HG02973 (cell line): ENCODE data around the gene CTNNA3.

Experiments
- ATAC-seq: cut with Tn5 transposase; IDR thresholded peaks from one replicate; pipeline ENCODE4 v1.9.1; 2021; ENCODE audit warnings: moderate library complexity; ENCODE audit not compliant: unreplicated experiment

The CTNNA3 gene

DNA sequence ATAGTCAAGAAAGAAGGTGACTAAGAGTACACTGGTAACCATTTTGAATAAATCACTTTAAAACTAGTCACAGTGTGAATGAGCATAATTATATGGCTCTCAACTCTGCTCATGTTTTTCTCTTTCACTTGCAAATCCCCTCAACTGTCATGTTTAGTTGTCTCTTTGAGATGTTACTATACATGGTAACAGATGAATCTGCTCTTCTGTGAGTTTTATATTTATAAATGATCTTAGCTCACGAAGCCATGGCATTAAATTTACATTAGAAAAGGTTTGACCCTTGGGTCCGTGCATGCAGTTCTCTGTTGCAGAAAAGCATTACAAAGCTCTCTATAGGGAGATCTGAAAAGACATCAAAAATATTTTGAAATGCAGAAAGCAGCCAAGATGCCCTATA, 803.1 kb downstream of the CTNNA3 start:
- ATAC-seq: no peak

DNA sequence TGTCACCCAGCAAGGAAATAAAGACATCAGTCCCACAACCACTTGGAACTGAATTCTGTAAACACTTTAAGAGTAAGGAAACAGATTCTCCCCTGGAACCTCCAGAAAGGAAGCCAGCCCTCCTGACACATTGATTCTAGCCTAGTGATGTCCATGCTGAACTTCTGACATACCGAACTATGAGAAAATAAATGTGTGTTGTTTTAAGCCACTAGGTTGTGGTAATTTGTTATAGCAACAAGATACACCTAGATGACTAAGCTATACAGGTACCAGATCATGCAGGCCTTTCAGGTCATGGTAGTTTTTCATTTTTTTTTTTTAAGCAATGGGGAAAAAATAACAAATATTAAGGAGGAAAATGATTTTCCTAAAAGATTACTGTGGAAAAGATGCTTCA, 807.8 kb downstream of the CTNNA3 start:
- ATAC-seq: no peak

DNA sequence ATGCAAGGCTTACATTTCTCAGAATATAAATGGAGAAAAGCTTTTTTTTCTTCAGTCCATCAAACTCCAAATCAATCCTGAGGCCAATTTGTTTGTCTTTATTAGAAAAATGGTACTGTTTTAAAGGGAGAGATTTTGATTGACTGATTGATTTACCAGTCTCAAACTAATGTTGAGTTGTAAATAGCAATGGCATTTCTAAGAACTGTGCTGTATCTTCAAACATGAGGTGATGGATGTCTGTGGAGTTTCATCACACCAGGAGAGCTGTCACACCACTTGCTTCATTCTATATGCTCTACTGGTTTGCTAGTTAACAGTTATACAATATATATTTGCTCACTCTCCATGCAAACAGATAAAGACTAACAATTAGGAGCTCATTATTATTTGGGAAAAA, 809.1 kb downstream of the CTNNA3 start:
- ATAC-seq: no peak

DNA sequence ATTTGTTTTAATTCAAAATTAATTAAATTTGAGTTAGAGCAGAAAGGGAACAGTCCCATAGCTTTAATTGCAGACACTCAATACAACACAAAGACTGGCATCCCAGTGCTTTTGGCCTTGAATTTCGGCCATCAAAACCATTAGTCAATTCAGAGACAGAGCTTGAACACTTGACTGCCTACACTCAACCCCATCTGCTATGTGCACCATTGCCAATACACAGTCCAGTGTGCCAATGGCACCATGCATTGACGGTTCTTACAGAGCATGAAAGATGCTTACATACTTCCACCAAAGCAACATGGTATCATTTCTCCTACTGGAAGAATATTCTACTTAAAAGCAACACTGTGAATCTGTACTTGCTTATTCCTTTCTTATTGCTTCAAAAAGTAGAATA, 813.7 kb downstream of the CTNNA3 start:
- ATAC-seq: no peak

DNA sequence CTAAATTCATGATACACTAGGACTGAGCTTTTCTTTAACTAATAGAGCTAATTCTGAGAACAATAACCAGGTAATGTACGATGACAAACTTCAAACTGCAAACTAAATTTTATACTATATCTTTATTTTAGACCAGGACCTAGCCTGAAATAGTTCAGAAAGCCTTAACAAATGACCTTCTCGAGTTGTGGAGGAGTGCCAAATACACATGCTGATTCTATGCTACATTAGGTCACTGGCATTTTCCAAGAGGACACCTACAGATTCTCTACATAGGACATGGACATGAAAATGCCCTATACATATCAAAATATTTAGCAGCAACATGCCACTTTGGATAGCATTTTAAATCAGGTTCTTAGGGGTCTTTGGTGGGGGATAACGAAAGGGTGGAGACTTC, 814.2 kb downstream of the CTNNA3 start:
- ATAC-seq: no peak

DNA sequence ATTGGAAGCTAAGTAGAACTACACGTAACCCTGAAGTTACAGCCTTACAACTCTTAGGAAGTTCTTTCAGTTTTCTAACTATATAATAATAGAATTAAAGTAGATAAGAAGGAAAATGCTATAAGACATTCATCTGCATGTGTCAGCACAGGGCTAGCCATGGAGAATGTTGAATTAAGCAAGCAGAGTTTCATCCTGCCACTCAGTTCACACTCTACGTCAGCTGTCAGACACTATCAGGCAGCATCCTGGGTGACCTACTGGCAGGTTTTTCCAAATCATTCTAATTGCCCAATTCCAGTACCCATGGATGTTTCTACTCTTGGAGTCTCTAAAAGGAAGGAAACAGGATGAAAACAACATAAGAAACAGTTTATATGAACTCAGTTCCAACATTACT, 815.2 kb downstream of the CTNNA3 start:
- ATAC-seq: no peak

DNA sequence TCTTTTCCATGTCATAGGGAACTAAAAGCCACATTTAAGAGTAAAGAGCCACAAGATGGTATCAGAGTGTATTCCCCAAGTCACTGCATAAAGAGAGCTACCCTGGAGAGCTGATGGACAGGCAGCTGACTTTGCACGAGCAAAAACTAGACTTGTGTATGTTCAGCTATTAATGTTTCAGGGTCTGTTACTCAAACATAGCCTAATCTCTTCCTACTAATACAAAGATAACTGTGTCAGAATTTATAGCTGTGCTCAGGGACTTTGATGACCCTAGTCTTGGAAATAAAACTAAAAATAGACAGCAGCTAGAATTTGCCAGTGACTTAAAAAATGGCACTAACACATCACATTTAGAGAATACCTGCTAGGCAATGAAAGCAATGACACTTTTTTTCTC, 815.7 kb downstream of the CTNNA3 start:
- no peak for ATAC-seq

DNA sequence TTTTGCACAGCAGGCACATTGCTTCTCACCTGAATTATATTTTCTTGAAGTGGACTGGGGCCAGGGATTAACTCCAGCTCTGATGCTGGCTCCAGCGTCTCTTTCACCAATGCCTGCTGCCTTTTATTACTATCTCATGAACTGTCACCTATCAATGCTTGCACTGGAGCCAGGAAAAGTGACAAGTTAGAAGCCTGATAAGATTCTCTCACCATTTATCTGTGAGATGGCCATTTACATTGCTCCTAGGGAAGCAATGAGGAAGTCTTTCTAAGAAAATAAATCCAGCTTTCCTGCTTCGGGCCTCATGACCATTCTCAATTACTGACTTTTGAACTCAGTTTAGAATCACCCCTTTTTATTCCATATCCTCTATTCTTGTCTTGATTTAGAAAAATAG, 818.6 kb downstream of the CTNNA3 start:
- ATAC-seq: no peak

DNA sequence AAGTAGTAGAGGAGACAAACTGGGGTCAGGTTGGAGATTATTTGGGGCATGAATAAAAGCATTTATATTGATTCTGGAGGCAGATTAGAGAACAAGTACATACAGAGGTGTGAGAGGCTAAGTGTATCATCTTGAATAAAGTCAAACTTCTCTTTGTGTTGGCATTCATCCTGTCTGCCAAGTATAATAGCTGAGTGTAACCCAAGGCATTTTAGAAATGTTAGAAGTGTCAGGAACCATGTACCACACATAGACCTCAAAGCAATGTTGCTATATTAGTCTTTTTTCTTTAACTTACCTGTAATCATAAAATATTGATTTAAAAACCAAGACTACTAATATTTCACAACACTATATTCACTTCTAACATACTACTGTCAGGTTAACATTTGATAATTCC, 826.4 kb downstream of the CTNNA3 start:
- no peak for ATAC-seq

DNA sequence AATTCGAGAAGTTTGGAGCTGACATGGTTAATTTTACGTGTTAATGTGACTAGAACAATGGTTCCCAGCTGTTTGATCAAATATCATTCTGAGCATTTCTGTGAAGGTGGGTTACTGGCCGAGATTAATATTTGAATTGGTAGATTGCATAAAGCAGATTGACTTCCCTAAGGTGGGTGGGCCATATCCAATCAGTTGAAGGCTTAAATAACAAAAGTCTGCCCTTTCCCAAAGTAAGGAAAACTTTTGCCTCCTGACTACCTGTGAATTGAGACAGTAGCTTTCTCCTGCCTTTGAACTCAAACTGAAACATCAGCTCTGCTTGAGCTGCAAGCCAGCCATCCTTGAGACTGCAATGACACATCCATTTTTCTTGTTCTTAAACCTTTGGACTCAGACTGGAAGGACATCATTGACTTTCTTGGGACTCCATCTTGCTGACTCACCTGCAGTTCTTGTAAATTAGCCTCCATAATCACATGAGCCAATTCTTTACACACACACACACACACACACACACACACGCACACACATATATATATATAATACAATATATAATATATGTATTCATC, 833.2 kb downstream of the CTNNA3 start:
- no peak for ATAC-seq

DNA sequence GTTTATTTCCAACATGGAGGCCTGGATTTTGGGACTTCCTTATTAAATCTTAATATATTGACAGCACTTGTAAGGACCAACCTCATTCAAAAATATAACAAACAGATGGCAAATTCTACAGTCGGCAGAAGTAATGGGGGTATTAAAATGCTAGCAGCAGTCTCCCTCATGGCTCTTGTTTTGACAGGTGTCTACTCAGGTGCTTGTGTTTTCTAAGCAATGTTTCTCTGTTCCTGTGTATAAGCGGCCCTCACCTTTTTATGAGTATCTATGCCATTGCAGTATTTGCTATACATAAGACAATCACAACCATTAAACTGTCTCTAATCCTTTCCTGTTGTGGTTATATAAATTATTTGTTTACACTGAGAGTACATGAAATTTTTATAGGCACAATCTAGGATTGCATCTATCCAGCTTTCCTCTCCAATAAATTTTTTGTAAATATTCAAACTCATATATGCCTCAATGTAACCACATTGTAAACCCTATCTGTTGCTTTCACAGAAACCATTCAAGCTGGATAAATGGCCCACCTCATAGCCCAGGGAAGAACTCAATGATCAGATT, 835.5 kb downstream of the CTNNA3 start:
- no peak for ATAC-seq

DNA sequence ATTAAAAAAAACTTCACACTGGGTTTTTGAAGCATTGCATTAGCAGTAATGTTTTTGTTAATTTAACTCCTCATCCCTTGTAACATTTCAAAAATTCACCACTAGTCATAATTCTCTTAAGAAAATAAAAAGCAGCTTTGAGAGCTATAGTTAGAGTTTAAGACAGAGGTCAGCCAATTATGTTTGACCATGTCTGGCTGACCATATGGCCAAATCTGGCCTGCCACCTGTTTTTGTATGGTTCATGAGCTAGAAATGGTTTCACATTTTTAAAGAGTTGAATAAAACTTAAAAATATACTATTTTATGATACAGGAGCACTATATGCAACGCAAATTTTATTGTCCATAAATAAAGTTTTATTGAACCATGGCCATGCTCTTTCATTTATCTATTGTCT, 843.2 kb downstream of the CTNNA3 start:
- ATAC-seq: no peak

DNA sequence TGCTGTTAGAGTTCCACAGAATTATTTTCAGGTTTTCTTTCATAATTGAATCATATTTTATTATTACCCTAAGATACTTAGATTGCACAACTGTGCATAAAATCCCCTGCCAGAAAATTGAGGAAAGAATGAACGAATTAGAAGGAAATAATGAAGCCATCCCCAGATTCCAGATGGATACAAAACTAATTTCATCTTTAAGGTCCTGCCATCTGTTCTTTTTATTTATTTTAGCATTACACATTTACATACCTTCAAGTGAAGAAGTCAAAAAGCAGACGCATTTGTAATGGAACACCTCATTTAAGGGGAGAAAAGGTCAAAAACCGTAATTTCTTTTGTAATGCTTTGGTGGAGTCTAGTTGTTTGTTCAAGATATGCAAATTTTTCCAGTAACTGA, 847.1 kb downstream of the CTNNA3 start:
- no peak for ATAC-seq

DNA sequence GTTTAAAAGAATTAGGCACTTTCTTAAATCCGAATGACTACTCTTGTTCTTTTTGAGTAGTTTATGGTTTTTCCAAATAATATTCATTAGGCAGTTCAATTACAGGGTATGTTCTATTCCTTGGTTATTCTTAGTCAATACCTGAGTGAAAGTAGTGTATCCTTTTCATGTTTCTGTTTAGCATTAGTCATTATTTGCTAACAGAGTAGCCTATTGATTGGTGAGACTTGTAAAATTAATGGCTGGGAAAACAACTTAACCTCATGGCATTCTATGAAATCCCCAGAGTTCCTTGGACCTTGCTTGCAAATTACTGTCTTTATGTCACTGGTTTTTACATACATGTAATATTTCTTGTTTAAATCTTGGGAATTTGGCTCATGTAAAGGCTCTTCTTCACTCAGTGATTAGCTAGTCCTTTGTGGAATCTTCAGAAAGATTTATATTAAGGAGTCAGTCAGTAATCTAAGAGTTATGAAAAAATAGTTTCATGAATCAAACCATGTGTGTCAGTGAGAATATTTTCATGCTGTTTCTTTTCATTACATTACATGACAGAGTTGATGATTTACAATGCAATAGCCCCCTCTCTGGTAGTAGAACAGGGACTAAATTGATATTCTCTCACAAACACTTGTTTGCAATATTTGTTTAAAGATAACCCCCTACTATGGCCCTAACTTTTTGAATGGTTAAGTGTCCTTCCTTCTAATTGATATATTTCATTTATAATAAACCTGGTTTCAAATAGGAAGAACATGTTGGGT, 851.6 kb downstream of the CTNNA3 start:
- no peak for ATAC-seq

DNA sequence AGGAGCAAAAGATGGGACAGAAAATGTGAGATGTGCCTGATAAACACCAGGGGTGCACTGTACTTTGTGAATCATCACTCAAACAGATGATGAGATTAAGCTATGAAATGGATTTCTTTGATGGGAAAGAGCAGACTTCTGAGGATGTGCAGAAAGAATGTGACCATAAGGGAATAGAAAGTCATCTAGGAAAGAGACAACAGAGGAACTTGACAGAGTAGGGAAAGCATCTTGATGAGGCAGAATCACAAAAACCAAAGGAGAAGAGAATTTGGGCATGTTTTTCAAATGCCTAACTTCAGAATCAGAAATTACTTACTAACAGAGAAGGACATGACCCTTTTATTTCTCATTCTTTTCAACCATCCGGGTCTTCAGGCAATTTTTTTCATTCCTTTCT, 852.6 kb downstream of the CTNNA3 start:
- ATAC-seq: no peak

DNA sequence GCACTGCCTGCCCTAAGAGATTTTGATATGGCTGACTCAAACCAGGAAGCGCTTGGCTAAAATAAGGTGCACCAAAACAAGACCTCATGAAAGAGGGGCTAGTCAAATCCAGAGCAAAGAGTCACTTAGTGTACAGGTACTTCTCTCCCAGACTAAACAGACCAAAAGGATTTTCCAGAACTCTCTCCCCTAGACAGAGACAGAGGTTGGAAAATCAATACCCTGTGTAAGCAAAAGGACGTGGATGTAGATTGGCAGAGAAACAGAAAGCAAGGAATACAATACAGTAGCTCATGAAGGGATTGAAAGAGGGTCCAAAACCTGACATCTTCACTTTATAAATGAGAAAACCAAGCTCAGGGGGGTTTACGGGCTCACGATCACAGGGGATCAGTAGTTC, 853.1 kb downstream of the CTNNA3 start:
- no peak for ATAC-seq

DNA sequence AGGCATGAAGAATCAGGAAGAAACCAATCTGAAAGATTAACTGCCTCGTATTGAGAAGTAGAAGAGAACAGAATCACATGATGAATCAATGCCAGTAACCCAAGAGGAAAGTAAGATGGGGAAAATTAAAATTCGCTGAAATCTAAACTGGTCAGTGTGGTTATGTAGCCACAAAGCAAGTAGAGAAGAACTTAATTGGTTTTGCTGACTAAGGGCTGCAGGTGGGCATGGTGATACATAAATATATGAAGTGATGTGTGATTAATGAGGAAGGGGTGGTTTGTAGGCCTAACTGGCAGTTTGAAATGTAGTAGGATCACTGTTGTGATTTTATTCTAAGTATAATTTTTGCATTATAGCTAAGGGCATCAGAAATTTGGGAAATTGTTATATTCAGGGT, 853.6 kb downstream of the CTNNA3 start:
- ATAC-seq: no peak

DNA sequence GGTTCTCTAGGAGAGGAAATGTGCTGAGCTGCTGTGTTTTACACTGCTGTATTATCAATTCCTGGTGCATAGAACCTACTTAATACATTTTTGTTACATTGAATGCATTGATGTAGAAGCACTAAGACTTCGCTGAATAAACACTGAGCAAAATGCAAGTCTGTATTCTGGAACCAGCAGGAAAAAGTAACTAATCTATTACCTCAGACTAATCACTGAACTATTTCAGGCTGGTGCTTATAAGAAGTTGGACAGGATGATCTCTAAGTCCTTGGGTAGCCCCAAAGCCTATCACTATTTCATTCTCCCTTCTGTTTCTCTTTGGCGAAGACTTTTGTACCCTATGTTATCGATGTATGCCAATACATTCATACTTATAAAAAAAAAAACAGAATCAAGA, 857.3 kb downstream of the CTNNA3 start:
- no peak for ATAC-seq

DNA sequence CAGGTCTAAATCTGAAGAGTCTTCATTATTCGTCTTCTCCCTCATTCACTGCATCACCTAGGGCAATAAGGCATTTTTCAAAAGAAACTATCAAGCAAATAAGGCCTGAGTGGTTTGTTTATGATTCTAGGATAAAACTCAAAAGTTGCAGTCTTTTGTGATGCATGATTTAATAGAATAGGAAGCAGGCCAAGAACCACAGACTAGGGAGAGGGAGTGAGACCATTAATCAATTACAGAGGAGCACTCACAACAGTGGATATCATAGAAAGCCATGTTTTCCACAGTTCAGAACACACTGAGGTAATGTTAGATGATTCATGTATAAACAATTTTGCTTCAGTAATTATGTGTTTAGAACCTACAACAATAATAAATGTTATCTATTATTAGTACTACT, 858.0 kb downstream of the CTNNA3 start:
- no peak for ATAC-seq

DNA sequence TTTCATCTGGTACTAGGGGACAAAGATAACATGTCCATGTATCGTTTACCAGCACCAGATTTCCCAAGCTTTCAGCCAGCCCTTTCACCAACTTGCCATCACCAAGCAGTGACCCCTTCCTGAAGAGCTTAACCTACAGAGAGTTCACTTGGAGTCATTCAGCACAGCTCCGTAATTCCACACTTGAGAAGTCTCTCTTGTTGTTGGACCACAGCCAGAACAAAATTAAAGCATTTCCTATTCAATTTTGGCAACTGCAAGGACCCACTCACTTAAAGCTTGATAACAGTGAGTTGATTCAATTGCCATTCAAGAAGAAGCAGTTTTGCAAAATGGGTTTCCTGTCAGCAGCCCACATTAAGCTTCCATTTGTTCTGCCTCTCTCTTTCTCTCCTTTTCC, 858.7 kb downstream of the CTNNA3 start:
- no peak for ATAC-seq

DNA sequence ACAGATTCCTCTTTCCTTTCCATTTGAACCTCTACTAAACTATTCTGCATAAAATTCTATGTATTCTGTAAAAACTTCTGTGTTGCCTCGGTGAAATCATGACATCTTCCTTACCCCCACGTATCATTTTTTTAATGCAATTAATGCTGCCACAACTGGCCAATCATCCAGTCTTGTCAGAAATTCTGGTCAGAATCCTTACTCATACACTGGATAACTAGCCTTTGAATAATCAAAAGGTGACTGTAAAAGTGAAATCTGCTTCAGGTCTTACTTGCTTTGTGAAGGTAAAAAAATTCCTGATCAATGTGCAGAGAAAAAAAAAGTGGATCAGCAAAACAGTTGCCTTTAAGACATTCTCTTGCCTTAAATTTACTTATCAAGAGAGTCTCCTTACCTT, 859.2 kb downstream of the CTNNA3 start:
- no peak for ATAC-seq

DNA sequence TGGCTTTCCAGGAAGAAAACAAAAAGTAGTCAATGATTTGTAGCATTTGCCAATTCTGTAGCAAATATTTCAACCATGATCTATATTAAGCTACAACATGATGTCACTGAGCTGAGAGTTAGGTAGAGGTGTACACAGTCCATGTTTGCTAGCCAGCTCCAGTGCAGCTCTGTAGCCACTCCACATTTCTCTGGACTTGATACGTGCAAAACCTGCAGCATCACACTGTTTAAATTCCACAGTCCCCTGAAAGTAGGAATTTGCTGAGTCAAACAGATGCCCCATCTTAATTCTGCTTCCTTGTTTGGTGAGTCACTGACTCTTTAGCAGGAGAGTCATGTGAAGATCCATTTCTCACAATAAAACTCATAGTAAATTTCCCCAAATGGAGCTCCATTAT, 859.9 kb downstream of the CTNNA3 start:
- no peak for ATAC-seq

DNA sequence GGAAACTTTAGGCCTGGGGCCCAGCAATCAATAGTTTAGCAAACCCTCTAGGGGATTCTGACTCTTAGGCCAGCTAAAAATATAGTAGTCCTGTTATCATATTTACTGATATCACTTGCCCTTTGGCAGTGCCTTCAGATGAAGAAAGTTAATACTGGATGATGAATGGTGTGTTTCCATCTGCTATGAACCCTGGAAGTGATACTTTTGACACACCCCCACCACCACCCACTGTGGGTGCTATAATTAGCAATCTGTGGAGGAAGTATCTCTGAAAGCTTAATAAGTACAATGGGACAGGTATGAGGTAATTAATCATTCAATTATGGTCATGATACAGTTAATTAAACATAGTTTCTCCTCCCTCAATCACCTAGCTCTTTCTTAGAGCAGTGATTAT, 860.6 kb downstream of the CTNNA3 start:
- ATAC-seq: no peak
